ENCODE results near the gene CCNQ. TPM values are rescaled to one million over a fixed set of nuclear protein-coding genes. Genes with fewer than 3 reads are reported as not detected.
A peak's percentile ranks its signal among the peaks of the same experiment; 100 is the strongest.

Gene CCNQ
- total RNA-seq, 1 donor from 2014 or later: 21.7 TPM

GRCh38 chrX:153642655-153643430 lies 43.9 kb upstream of the CCNQ start:
- Mint-ChIP-seq H3K4me3 (ENCODE audit: unreplicated experiment) (no peak overlapping the region), H3K36me3 (ENCODE audit: low read depth, unreplicated experiment) (no peaks in the 10 kb centered on the region), H3K27me3 (ENCODE audit: low read depth, unreplicated experiment) (peaks cover 28% of the 10 kb centered on the region), H3K4me1 (ENCODE audit: low read depth, unreplicated experiment) (no peaks in the 10 kb centered on the region), H3K9me3 (ENCODE audit: unreplicated experiment) (no peaks in the 10 kb centered on the region), H3K27ac (ENCODE audit: unreplicated experiment) (no peak overlapping the region)
- Histone ChIP-seq H3K27ac (ENCODE audit: low read depth, low read length) (no peak overlapping the region), H3K4me1 (ENCODE audit: insufficient read depth, low read length) (peaks cover 3% of the 10 kb centered on the region), H3K9me3 (ENCODE audit: insufficient read depth, low read depth, low read length) (no peaks in the 10 kb centered on the region), H3K4me2 (ENCODE audit: low read length) (no peak overlapping the region), H3K9ac (ENCODE audit: low read length) (no peak overlapping the region), H3K79me2 (ENCODE audit: insufficient read depth, low read length) (no peaks in the 10 kb centered on the region), H3K4me3 (ENCODE audit: insufficient read depth, low read depth, low read length) (no peak overlapping the region), H2AFZ (ENCODE audit: low read depth, low read length) (no peak overlapping the region), H3K27me3 (ENCODE audit: insufficient read depth, low read length) (peaks cover 24% of the 10 kb centered on the region), H3K36me3 (ENCODE audit: insufficient read depth, low read length) (no peaks in the 10 kb centered on the region), H4K20me1 (ENCODE audit: insufficient read depth, low read length) (no peaks in the 10 kb centered on the region)
- TF ChIP-seq EZH2 (IDR thresholded peaks at IDR 0.05; ENCODE audit: insufficient read depth, low read length): peak; percentile 23
- TF ChIP-seq CTCF (IDR thresholded peaks at IDR 0.05; ENCODE audit: insufficient read depth, low read depth, low read length): no peak
- DNase-seq (ENCODE audit: low read depth) (no peak), FAIRE-seq (no peak)

- Histone ChIP-seq H3K27me3 (ENCODE audit: insufficient read depth, low read length) (peaks cover 22% of the 10 kb centered on the region), H3K79me2 (ENCODE audit: insufficient read depth, low read length) (no peaks in the 10 kb centered on the region), H2AFZ (ENCODE audit: low read depth, low read length) (no peak overlapping the region), H4K20me1 (ENCODE audit: insufficient read depth, low read length) (no peaks in the 10 kb centered on the region), H3K27ac (ENCODE audit: low read depth, low read length) (no peak overlapping the region), H3K4me3 (ENCODE audit: insufficient read depth, low read depth, low read length) (no peak overlapping the region), H3K9me3 (ENCODE audit: insufficient read depth, low read depth, low read length) (no peaks in the 10 kb centered on the region), H3K9ac (ENCODE audit: low read length) (no peak overlapping the region), H3K4me2 (ENCODE audit: low read length) (no peak overlapping the region), H3K36me3 (ENCODE audit: insufficient read depth, low read length) (no peaks in the 10 kb centered on the region), H3K4me1 (ENCODE audit: insufficient read depth, low read length) (peaks cover 3% of the 10 kb centered on the region)
- H3K4me1 Mint-ChIP-seq (ENCODE audit: low read depth, unreplicated experiment): no peaks in the 10 kb centered on the region
- no peak overlapping the region for H3K27ac Mint-ChIP-seq (ENCODE audit: unreplicated experiment)
- no peaks in the 10 kb centered on the region for H3K9me3 Mint-ChIP-seq (ENCODE audit: unreplicated experiment)
- TF ChIP-seq EZH2 (IDR thresholded peaks at IDR 0.05; ENCODE audit: insufficient read depth, low read length) (peak; percentile 18), CTCF (IDR thresholded peaks at IDR 0.05; ENCODE audit: insufficient read depth, low read depth, low read length) (no peak)
- DNase-seq (ENCODE audit: low read depth) (no peak), FAIRE-seq (no peak)
- no peaks in the 10 kb centered on the region for H3K36me3 Mint-ChIP-seq (ENCODE audit: low read depth, unreplicated experiment)
- no peak overlapping the region for H3K4me3 Mint-ChIP-seq (ENCODE audit: unreplicated experiment)
- H3K27me3 Mint-ChIP-seq (ENCODE audit: low read depth, unreplicated experiment): peaks cover 28% of the 10 kb centered on the region
Observed at GRCh38 chrX:153642051-153642654, 43.2 kb upstream of the CCNQ start.

- H3K4me3 Mint-ChIP-seq (ENCODE audit: unreplicated experiment): no peak overlapping the region
- H3K4me1 Mint-ChIP-seq (ENCODE audit: low read depth, unreplicated experiment): no peaks in the 10 kb centered on the region
- peak; percentile 6 for TF ChIP-seq EZH2 (IDR thresholded peaks at IDR 0.05; ENCODE audit: insufficient read depth, low read length)
- no peak for TF ChIP-seq CTCF (IDR thresholded peaks at IDR 0.05; ENCODE audit: insufficient read depth, low read depth, low read length)
- H3K4me2 ChIP-seq (ENCODE audit: low read length): no peak overlapping the region
- H3K27ac ChIP-seq (ENCODE audit: low read depth, low read length): no peak overlapping the region
- H3K27ac Mint-ChIP-seq (ENCODE audit: unreplicated experiment): no peak overlapping the region
- DNase-seq (ENCODE audit: low read depth) (no peak), FAIRE-seq (no peak)
- peaks cover 3% of the 10 kb centered on the region for H3K4me1 ChIP-seq (ENCODE audit: insufficient read depth, low read length)
- no peak overlapping the region for H3K9ac ChIP-seq (ENCODE audit: low read length)
- H3K4me3 ChIP-seq (ENCODE audit: insufficient read depth, low read depth, low read length): no peak overlapping the region
- no peaks in the 10 kb centered on the region for H3K36me3 ChIP-seq (ENCODE audit: insufficient read depth, low read length)
- no peaks in the 10 kb centered on the region for H3K79me2 ChIP-seq (ENCODE audit: insufficient read depth, low read length)
- H4K20me1 ChIP-seq (ENCODE audit: insufficient read depth, low read length): no peaks in the 10 kb centered on the region
- no peaks in the 10 kb centered on the region for H3K36me3 Mint-ChIP-seq (ENCODE audit: low read depth, unreplicated experiment)
- H3K27me3 Mint-ChIP-seq (ENCODE audit: low read depth, unreplicated experiment): peaks cover 28% of the 10 kb centered on the region
- no peaks in the 10 kb centered on the region for H3K9me3 Mint-ChIP-seq (ENCODE audit: unreplicated experiment)
- no peaks in the 10 kb centered on the region for H3K9me3 ChIP-seq (ENCODE audit: insufficient read depth, low read depth, low read length)
- no peak overlapping the region for H2AFZ ChIP-seq (ENCODE audit: low read depth, low read length)
- peaks cover 20% of the 10 kb centered on the region for H3K27me3 ChIP-seq (ENCODE audit: insufficient read depth, low read length)
Observed at GRCh38 chrX:153641627-153642026, 42.7 kb upstream of the CCNQ start.
